ENCODE data around the gene AUTS2.

AUTS2 gene

GRCh38 chr7:70500261-70500660 lies 902.0 kb downstream of the AUTS2 start:
- in situ Hi-C loops (cut with MboI; ENCODE audit: low sequenced_read_pairs): no loop called here

GRCh38 chr7:70502117-70502863 lies 904.0 kb downstream of the AUTS2 start:
- in situ Hi-C loops (cut with MboI; ENCODE audit: low sequenced_read_pairs): no loop called here

DNA sequence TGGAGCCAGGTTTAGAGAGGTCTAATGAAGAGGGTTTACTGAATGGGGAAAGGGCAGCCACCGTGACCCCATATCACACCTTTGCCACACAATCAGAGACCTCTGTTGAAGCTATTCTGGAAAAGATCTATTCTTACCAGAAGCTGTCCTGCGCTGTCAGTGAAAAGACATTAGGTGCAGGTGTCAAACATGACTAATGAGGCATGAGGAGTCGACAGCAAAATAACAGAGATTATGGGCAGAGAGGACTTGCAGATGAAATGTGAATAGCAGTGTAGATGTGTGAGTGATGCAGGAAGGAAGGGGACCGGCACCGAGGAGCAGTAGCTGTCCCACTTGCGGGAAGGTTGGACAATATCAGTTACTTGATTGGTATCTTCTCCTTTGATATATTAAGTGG lies 906.0 kb downstream of the AUTS2 start:
- in situ Hi-C loops (cut with MboI; ENCODE audit: low sequenced_read_pairs): no loop called here

DNA sequence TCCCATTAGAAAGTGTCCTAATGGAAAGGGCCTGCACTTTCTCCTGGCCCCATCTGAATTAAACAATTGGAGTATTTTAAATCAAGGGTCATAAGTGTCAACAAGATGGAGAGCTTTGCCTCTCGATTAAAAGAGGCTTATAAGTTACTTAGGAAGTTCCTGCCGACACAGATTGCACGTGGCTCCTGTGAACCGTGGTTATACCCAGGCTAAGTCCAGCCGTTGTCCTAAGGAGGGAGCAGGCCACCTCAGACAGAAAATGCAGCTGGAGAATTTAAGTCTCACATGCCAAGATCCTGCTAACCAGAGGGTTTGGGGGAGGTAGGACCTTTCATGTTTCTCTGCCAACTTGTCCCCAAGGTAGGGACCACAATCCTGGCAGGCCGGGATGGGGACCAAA lies 907.2 kb downstream of the AUTS2 start:
- in situ Hi-C loops (cut with MboI; ENCODE audit: low sequenced_read_pairs): no loop called here

GRCh38 chr7:70505886-70506285 lies 907.6 kb downstream of the AUTS2 start:
- in situ Hi-C loops (cut with MboI; ENCODE audit: low sequenced_read_pairs): no loop called here

DNA sequence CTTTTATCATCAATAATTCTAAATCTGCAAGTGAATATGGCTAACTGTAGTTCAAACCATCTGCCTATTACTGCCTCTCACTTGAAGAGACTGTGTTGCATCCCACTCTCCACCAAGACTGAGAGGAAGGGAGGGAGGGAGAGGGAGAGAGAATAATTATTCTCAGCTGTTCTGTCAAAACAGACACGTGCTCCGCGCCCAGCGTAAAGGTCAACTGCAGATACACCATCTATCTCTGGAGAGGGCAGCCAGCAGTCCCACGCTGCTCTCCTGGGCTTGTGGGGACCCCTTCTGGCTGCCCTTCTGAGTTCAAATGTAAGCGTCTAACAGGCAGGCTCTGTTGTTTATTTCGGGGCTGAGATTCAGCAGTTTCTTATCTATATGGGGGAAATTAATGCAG lies 908.2 kb downstream of the AUTS2 start:
- in situ Hi-C loops (cut with MboI; ENCODE audit: low sequenced_read_pairs): no loop called here

- in situ Hi-C loops (cut with MboI; ENCODE audit: low sequenced_read_pairs): no loop called here
Measured at GRCh38 chr7:70512144-70512543, 913.9 kb downstream of the AUTS2 start.

DNA sequence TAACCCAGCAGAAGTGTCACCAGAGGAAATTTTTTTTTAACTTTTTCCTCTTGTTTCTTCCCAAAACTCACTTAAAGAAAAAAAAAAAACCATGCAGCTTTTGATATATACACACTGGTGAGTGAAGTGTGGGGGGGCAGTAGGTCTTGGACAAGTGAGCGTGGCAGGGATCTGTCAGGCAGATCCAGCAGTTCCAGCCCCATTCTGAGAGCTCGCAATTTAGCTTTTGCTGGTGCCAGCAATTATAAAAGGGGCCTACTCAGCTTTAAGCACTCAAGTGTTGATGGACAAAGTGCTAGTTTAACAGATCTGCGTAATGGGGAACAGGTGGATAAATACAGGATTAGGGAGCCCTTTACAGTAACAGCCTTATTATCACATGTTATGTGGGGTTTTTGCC lies 914.5 kb downstream of the AUTS2 start:
- in situ Hi-C loops (cut with MboI; ENCODE audit: low sequenced_read_pairs): no loop called here

DNA sequence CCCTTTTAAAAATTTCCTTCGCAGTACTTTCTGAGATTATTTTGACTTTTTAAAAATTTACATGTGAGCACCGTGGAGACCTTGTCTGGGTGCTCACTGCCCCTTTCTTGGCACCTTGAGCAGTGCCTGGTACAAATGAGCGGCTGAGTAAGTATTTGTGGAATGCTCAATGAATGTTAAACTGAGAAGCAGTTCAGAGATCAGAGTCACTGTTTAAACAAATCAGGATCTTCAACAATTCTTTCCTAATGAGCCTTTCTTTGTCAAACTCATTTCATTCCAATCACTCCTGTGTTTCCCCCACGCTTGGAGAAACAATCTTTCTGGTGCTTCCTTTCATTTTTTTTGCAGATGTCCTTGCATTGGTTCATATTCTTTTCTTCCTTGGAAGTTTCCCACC lies 922.3 kb downstream of the AUTS2 start:
- in situ Hi-C loops (cut with MboI; ENCODE audit: low sequenced_read_pairs): no loop called here

- in situ Hi-C loops (cut with MboI; ENCODE audit: low sequenced_read_pairs): no loop called here
Measured at GRCh38 chr7:70523249-70523988, 925.1 kb downstream of the AUTS2 start.

- in situ Hi-C loops (cut with MboI; ENCODE audit: low sequenced_read_pairs): no loop called here
Measured at GRCh38 chr7:70523989-70524351, 925.7 kb downstream of the AUTS2 start.

GRCh38 chr7:70525991-70526390 lies 927.7 kb downstream of the AUTS2 start:
- in situ Hi-C loops (cut with MboI; ENCODE audit: low sequenced_read_pairs): no loop called here

DNA sequence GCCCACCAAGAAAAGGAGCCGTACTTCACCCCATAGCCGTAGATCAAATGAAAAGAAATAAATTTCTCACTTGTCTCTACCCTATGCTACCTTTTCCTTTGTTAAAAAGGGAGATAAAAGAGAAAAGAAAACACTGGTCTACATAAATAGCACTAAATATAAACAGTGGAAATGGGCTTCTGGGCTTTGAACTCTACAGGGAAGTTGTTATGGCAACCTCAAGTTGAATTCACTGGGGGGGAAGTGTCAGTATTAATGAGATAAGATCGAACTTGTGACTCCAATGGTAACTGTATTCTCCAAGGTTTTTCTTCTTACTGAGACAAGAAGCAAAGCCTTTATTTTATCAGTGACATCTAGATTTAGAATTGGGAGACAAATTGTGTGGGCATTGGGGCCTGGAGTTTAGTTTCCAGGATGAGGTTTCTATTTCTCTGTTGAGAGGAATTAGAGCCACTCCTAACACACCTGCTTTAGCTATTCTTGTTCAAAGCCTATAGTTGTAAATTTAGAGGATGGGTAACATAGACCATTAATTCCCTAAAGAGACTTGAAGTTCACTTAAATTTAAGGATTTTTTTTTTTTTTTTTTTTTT lies 929.3 kb downstream of the AUTS2 start:
- in situ Hi-C loops (cut with MboI; ENCODE audit: low sequenced_read_pairs): no loop called here

GRCh38 chr7:70529436-70529835 lies 931.2 kb downstream of the AUTS2 start:
- in situ Hi-C loops (cut with MboI; ENCODE audit: low sequenced_read_pairs): no loop called here

- in situ Hi-C loops (cut with MboI; ENCODE audit: low sequenced_read_pairs): no loop called here
Measured at GRCh38 chr7:70529914-70530585, 931.8 kb downstream of the AUTS2 start.

- in situ Hi-C loops (cut with MboI; ENCODE audit: low sequenced_read_pairs): no loop called here
Measured at GRCh38 chr7:70533614-70534013, 935.3 kb downstream of the AUTS2 start.

- in situ Hi-C loops (cut with MboI; ENCODE audit: low sequenced_read_pairs): no loop called here
Measured at GRCh38 chr7:70539205-70539604, 940.9 kb downstream of the AUTS2 start.

- in situ Hi-C loops (cut with MboI; ENCODE audit: low sequenced_read_pairs): no loop called here
Measured at GRCh38 chr7:70539617-70540016, 941.3 kb downstream of the AUTS2 start.

GRCh38 chr7:70540641-70541040 lies 942.4 kb downstream of the AUTS2 start:
- in situ Hi-C loops (cut with MboI; ENCODE audit: low sequenced_read_pairs): no loop called here

DNA sequence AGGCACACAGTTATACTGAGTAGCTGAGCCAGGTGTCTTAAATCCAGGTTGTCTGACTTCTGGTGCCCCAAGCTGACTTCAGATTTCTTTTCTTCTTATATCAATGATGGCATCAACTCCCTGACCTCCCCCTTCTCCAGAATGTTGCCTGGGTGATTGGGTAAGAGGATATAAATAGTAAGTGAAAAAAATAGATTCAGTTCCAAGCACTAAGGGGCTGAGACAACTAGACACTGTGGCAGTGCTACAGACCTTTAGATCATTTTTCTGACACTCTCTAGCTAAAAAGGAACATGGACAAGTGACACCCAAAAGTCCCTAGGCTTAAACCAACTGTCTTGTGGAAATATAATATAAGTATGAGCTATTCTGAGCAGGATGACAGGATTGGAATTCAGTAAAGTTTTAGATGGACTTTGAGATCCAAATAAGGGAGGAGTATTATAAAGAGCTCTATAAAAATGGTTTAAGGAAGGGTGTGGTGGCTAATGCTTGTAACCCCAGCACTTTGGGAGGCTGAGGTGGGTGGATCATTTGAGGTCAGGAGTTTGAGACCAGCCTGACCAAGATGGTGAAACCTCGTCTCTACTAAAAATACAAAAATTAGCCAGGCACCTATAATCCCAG lies 944.6 kb downstream of the AUTS2 start:
- in situ Hi-C loops (cut with MboI; ENCODE audit: low sequenced_read_pairs): no loop called here

- in situ Hi-C loops (cut with MboI; ENCODE audit: low sequenced_read_pairs): no loop called here
Measured at GRCh38 chr7:70544016-70544415, 945.7 kb downstream of the AUTS2 start.

All from HL-60/S4 treated with retinoic acid at 250 ng/mL for 4 days and 3 days (cell line).